Sciatic nerve (tissue), 2 donors: ENCODE results near the gene HHATL. TPM values are rescaled to one million over a fixed set of nuclear protein-coding genes. Genes with fewer than 3 reads are reported as not detected.
A peak's percentile ranks its signal among the peaks of the same experiment; 100 is the strongest.

Source experiments
- ATAC-seq: fragments of 200-7000 bp; cut with Tn5 transposase; one replicate; pipeline ENCODE4 v1.9.1; 2020; ENCODE audit warnings: mild to moderate bottlenecking, moderate library complexity
- DNase-seq: peaks from one replicate; pipeline ENCODE4 v3.0.0-alpha.2; 2020; ENCODE audit warnings: low spot score
- intact Hi-C: fragments of 100-400 bp; cut with DNase I; formaldehyde crosslinking; loops from one replicate; pipeline ENCODE4 v1.14.2; 2022
- total RNA-seq: library from RNA; stranded (reverse); fragmentation: NEBNext Ultra II Directional; extraction: Animal tissue kit (Norgen Biotek cat#: 25700); gene quantifications from one replicate; pipeline ENCODE4 v1.2.1, GENCODE V29; 2021
- donor health status: DM: no; HTN: no; CAD: no.
- donor health status: DM: no; HTN: no; CAD: no.

The HHATL gene
- total RNA-seq, 1 donor from 2014 or later = not detected

DNA sequence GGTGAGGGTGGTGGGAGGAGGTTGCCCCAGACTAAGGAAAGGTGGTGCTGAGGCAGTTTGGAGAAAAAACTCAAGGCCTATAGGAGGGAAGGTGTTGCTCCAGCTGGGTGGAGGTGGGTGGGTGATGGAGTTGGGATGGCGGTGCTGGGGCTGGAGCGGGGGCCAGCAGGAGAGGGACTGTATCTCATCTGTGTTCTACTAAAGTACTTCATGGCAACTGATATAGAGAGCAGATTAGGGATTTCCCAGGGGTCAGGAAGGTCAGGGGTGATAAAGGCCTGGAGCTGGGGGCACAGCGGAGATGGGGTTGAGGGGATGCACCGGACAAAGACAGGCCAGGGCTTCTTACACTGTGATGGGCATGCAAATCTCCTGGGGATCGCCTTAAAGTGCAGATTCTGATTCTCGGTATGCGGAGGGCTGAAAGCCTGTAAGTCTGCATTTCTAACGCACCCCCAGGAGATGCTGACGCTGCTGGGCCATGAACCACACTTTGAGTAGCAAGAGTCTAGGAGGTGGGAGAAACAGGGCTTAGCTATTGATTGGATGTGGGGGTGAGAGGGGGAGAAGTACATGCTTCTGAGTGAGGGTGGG lies 13.1 kb downstream of the HHATL start:
- ATAC-seq (no peak), DNase-seq (peak; percentile 36)
- intact Hi-C loops = no loop called here

DNA sequence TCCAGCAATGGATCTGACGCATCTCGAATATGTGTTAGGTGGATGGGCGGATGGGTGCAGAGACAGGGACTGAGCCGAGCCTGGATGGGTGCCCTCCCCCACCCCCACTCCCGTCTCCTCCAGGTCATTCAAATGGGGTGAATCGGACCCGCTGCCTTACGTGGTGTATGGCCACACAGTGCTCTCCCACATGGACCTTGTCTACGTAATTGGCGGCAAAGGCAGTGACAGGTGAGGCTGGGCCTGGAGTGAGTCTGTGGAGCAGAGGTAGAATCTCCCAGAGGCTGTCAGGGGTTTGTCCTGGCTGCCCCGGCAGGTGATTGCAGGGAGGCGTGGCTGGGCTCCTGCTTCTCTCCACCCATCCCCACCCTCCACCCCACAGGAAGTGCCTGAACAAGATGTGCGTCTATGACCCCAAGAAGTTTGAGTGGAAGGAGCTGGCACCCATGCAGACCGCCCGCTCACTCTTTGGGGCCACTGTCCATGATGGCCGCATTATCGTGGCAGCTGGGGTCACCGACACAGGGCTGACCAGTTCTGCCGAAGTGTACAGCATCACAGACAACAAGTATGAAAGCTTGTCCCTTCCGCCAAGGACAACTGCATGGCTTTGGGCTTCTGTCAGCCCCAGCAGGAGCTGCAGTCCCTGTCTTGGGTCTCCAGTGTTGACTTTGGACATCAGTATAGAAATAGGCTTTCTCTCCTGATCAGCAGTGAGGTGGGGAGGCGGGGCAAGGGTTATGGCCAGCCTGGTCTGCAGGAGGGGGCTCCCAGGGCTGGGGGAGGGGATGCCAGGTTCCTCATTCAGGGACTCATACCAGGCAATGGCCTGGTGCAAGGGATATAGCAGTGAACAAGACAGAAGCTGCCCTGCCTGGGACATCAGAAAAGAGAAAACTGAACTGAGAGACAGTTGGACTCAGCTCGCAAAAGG lies 13.8 kb downstream of the HHATL start:
- intact Hi-C loops = no loop called here
- ATAC-seq (no peak), DNase-seq (peak; percentile 51)

DNA sequence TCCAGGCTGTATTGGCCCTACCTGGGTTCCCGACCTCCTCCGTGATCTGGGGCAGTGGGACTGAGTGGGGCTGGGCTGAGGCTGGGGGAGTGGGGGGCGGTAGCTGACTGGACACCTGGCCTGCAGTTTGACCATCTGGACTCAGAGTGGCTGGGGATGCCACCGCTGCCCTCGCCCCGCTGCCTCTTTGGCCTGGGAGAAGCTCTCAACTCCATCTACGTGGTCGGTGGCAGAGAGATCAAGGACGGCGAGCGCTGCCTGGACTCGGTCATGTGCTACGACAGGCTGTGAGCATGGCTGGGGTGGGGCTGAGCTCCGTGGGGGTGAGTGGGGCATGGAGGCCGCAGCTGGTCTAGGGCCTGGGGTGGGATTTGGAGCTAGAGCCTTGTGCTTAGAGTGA lies 14.6 kb downstream of the HHATL start:
- DNase-seq (no peak), ATAC-seq (no peak)
- intact Hi-C loops = no loop called here

DNA sequence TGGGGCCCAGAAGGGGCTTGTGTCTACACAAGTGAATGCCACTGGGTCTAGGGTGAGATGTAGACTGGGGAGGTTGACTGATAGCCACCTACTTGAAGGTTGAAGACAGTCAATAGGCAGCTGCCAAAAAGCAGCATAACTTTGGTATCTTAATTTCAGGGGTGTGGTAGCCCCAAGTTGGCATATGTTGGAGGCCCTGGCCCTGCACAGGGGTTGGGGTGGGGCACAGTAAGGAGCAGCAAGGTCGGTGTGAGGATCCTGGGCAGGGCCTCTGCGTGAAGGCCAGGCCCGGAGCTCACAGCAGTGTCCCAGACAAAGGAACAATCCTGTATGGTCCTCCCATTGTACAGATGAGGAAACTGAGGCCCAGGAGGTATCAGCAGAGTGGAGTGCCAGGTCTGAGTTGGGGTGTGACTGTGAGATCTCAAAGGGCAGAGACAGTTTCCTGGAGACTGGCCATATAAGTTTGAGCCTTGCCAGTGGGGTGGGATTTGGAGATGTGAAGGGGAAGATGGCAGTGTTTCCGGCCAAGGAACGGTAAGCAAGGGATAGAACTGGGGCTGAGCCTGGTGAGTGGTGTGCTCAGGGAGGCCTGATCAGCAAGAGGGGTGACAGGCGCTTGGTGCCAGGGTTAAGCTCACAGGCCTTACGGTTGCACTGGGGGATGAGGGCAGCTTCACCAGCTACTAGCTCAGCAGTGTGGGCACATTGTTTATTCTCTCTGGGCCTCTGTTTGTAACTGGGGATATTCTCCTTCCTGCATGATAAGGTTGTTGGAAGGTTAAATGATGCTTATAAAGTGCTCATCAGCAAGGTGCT lies 15.6 kb downstream of the HHATL start:
- no peak for DNase-seq
- intact Hi-C loops = no loop called here

DNA sequence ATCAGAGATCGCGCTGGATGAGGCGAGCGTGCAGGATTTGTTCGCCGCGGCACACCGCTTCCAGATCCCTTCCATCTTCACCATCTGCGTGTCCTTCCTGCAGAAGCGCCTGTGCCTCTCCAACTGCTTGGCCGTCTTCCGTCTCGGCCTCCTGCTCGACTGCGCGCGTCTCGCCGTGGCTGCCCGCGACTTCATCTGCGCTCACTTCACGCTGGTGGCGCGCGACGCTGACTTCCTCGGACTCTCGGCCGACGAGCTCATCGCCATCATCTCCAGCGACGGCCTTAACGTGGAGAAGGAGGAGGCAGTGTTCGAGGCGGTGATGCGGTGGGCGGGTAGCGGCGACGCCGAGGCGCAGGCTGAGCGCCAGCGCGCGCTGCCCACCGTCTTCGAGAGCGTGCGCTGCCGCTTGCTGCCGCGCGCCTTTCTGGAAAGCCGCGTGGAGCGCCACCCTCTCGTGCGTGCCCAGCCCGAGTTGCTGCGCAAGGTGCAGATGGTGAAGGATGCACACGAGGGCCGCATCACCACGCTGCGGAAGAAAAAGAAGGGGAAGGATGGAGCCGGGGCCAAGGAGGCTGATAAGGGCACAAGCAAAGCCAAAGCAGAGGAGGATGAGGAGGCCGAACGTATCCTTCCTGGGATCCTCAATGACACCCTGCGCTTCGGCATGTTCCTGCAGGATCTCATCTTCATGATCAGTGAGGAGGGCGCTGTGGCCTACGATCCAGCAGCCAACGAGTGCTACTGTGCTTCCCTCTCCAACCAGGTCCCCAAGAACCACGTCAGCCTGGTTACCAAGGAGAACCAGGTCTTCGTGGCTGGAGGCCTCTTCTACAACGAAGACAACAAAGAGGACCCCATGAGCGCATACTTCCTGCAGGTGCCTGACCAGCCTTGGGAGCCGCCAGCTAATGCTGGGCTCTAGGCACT lies 16.4 kb downstream of the HHATL start:
- intact Hi-C loops = no loop called here
- DNase-seq = no peak

More for the DNA sequence above, 15.6 kb downstream of the HHATL start:
- ATAC-seq = no peak

DNA sequence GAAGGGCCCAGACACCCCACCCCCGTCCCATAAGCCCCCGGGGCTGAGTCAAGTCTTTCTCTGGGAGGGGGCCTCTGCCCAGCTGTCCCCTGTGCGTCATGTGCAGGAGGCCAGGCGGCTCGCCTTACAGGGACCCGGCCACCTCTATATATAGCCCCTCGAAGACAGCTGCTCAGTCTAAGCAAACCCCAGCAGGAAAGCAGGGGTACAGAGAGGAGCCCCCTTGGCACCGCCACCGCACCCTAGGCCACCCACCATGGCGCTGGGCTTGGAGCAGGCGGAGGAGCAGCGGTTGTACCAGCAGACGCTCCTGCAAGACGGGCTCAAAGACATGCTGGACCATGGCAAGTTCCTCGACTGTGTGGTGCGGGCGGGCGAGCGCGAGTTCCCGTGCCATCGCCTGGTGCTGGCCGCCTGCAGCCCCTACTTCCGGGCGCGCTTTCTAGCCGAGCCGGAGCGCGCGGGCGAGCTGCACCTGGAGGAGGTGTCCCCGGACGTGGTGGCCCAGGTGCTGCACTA lies 17.2 kb downstream of the HHATL start, which contains the start of gene KLHL40:
KLHL40 (plus strand) TSS at position 175 of the 519 bp plus-strand sequence; CDS start at position 257, 82 bp downstream.
- peak; percentile 40 for DNase-seq
- ATAC-seq = no peak
- intact Hi-C loops = no loop called here

More for the DNA sequence above, 16.4 kb downstream of the HHATL start:
- ATAC-seq = no peak

DNA sequence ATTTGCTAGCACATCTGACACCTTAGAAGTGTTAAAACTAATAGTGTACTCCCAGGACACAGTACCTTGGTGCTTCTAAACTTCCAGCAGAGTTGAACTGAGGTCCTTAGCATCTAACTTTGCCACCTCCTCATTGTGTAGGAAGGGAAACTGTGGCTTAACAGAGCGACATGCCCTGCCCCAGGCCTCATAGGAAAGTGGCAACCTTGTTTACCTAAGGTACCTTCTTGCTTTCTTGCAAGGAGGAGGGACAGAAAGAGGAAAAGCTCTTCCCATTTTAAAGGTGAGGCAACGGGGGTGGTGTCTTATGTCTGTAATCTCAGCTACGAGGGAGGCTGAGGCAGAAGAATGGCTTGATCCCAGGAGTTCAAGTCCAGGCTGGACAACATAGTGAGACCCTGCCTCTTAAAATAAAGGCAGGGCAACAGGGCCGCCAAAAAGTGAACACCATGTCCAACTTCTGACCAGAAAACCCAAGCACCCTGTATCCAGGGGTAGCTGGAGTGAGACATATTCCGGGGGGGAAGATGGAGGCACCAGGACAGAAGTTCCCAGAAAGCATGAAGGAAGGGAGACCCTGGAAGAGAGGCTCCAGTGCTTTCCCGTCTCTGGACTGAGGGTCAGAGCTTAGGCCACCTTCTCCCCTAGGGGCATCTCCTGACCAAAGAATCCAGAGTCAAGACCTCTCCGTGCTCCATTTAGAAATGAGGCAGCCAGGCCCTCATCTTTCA lies 17.8 kb downstream of the HHATL start:
- ATAC-seq = no peak
- intact Hi-C loops = no loop called here
- peak; percentile 6 for DNase-seq

DNA sequence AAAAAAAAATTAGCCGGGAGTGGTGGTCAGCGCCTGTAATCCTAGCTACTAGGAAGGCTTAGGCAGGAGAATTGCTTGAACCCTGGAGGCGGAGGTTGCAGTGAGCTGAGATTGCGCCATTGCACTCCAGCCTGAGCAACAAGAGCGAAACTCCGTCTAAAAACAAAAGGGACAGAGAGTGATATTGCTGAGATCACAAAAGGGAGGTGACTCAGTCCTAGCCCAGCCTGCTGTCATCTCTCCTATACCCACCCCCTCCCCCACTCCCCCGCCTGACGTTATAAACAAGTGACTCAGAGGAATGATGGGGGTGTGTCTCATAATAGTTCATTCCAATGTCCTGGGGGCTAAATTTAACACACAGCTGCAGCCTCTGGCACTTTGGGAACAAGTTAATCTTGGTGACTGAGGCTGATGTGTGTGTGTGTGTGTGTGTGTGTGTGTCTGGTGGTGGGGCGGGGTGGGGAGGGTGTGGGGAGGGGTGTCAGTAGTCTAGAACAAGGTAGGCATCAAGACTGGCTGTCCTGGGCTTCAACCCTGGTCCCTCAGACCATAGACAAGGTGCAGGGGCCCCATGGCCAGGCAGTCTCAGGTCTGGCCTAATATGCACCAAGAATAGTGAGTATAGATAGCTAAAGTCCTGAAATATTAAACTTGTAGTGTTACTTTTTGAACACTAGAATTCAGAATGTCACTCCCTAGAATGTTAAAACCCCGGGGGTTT lies 18.6 kb downstream of the HHATL start:
- ATAC-seq = peak; percentile 65
- peak; percentile 67 for DNase-seq
- intact Hi-C loops = no loop called here

DNA sequence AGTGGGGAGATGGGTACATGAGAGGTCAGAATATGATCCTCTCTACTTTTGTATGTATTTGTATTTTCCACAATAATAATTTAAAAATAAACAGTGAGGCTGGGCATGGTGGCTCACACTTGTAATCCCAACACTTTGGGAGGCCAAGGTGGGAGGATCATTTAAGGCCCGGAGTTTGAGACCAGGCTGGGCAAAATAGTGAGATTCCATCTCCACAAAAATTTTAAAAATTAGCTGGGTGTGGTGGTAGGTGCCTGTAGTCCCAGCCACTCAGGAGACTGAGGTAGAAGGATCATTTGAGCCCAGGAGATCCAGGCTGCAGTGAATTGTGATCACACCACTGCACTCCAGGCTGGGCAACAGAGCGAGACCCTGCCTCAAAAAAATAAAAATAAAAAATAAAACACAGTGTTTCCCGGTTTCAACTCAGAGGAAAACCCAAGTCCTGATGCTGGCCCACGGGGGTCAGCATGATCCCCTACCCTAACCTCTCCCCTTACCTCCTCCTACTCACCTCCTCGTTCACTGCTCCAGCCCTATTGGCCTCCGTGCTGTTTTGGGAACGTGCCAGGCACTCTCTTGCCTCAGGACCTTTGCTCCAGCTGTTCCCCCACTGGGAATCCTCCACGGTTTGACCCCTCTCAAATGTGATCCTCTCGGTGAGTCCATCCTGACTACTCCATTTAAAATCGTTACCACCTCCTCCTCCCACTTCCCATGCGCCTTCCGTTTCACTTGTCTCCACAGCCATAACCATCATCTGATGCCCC lies 20.1 kb downstream of the HHATL start:
- intact Hi-C loops = no loop called here
- DNase-seq (peak; percentile 35), ATAC-seq (no peak)

DNA sequence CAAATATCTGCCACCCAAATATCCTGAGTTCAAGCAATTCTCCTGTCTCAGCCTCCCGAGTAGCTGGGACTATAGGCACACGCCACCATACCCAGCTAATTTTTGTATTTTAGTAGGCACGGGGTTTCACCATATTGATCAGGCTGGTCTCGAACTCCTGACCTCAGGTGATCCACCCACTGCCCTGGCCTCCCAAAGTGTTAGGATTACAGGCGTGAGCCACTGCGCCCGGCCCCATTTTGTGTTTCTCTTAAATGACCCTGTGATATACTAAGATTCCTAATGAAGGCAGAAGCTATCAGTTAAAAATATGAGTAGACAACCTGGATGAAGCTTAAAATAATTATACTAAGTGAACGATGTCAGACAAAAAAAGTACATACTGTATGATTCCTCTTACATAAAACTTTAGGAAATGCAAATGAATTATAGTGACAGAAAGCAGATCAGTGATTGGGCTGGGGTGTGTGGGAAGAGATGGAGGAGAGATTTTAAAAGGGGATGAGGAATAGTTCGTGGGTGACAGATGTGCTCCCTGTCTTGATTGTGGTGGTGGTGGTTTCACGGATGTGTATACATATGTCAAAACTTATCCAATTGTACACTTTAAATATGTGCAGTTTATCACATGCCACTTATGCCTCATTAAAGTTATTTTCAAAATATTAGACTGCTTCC lies 21.1 kb downstream of the HHATL start:
- ATAC-seq (no peak), DNase-seq (no peak)
- intact Hi-C loops = no loop called here

DNA sequence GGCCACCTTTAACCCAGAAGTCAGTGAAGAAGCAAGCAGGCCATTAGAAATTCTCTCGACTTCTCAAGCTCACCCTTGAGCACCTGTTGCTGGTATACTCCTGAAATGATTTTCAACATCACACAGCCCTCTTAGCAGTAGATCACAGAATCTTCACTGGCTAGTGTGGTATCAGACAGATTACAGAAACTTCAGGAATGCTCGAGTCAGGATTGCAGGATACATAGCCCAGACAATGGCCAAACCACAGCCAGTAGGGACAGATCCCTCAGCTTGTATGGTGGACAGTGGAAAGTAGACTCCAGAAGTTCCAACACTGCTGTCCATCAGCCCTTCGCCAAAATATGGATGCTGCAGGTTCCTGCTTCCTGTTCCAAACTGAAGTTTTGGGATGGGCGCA lies 21.8 kb downstream of the HHATL start:
- DNase-seq = peak; percentile 15
- ATAC-seq = no peak
- intact Hi-C loops = no loop called here

DNA sequence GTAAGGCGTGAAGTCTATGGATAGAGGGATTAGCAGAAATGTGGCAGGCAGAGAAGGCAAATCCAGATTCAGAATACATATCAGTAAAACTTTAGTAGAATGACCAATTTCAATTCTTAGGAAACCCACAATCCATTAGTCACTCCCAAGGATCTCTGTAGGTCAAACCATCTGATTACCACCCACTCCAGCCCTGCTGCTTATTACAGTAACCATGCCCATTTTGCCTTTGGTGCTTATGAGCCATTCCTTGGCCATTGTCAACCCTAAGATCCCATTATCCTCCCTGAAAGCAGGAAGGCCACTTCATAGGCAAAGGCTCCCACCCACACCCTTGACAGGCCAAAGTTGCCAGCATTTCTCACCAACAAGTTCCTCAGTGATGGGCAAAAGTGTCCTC lies 22.3 kb downstream of the HHATL start:
- intact Hi-C loops = no loop called here
- ATAC-seq (no peak), DNase-seq (no peak)

DNA sequence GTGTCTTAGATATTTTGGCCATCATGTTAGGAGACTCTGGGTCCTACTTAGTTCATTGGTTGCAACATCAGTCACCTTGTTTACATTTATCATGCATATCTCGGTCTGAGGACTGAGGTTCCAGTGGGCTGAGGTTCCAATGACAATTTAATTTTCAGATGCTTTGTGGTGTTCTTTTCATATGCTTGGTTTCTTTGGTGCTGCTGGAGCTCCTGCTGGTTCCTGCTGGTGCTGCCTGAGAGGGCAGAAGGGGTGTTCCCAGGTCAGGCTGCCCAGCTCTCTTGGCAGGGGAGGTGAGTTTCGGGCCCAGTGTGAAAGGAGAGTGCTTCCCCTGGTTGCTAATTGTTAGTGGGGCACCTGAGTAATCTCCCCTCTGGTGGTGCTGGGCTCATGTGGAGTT lies 24.2 kb downstream of the HHATL start:
- ATAC-seq = no peak
- intact Hi-C loops = no loop called here
- DNase-seq = peak; percentile 34

DNA sequence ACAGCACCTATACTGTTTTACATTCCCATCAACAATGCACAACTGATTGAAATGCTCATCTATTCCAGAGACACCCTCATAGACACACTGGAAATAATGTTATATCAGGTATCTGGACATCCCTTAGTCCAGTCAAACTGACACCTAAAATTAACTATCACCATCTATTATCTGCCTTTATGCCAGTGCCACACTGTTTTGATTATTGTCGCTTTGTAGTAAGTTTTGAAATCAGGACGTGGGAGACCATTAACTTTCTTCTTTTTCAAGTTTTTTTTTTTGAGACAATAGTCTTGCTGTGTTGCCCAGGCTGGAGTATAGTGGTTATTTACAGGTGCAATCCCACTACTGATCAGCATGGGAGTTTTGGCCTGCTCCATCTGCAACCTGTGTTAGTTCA lies 26.7 kb downstream of the HHATL start:
- intact Hi-C loops = no loop called here
- DNase-seq (no peak), ATAC-seq (no peak)

DNA sequence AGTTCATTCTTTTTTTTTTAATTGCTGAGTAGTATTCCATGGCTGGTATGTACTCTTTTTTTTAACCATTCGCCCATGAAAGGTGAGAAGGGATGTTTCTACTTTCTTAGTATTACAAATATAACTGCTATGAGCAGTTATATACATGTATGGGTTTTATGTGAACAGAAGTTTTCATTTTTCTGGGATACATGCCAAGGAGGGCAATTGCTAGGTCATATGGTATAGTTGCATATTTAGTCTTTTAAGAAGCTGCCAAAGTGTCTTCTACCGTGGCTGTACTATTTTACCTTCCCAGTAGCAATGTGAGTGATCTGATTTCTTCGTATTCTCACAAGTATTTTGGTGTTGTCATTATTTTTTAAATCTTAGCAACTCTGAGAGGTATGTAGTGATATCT lies 28.5 kb downstream of the HHATL start:
- intact Hi-C loops = no loop called here
- DNase-seq (no peak), ATAC-seq (no peak)

DNA sequence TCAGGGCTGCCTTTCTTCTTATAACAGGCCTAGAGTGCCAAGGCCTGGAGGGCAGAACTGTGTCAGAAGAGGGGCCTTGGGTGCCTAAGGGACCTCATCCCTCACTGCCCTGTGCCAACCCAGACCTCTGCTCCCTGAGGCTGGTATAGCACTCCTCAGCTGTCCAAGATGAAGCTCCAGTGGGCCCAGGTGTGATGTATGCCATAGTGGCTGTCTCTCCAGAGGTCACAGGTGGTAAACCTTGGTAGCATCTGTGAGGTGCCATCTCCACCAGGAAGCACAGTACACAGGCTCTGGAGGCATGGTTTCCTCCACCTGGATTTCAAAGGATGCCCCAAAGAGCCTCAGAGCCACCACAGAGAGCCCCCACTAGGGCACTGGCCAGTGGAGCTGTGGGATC lies 29.5 kb downstream of the HHATL start:
- intact Hi-C loops = no loop called here
- DNase-seq (no peak), ATAC-seq (peak; percentile 22)
